Transverse colon (tissue), 4 donors: ENCODE measurements around the gene TNS3. TPM values are rescaled to one million over a fixed set of nuclear protein-coding genes. Genes with fewer than 3 reads are reported as not detected.

Experiments used
- DNase-seq: peaks from one replicate; pipeline ENCODE4 v3.0.0-alpha.2; 2019
- H3K27ac ChIP-seq, 4 donors: fragments of 200-600 bp; sonication (generic); 2 replicates each; pipeline ENCODE4 v1.5.1; 2016 to 2018; ENCODE audit warnings: inconsistent platforms in 4 of 4
- H3K27me3 ChIP-seq: fragments of 200-600 bp; sonication (generic); 2 replicates; pipeline ENCODE4 v1.5.1; 2017; ENCODE audit warnings: inconsistent platforms
- H3K36me3 ChIP-seq, 4 donors: fragments of 200-600 bp; sonication (generic); 2 replicates each; pipeline ENCODE4 v1.5.1; 2017 to 2019; ENCODE audit warnings: inconsistent platforms in 4 of 4
- H3K4me1 ChIP-seq, 4 donors: fragments of 200-600 bp; sonication (generic); 2 replicates each; pipeline ENCODE4 v1.5.1; 2017 to 2020; ENCODE audit warnings: inconsistent platforms in 4 of 4
- H3K4me3 ChIP-seq, 4 donors: fragments of 200-600 bp; sonication (generic); 1 replicate in 1 of 4; 2 replicates in 3 of 4; pipeline versions ENCODE4 v1.5.1 to v1.6.1; 2017 to 2019; ENCODE audit warnings: inconsistent platforms in 4 of 4
- H3K9me3 ChIP-seq, 2 donors: fragments of 200-600 bp; sonication (generic); 2 replicates each; pipeline ENCODE4 v1.5.1; 2017 to 2019; ENCODE audit warnings: inconsistent platforms in 2 of 2
- EP300 ChIP-seq: sonication (generic); formaldehyde crosslinking; IDR thresholded peaks from one replicate; pipeline ENCODE4 v1.6.1; 2017; ENCODE audit warnings: antibody characterized with exemption, low read depth
- POLR2A ChIP-seq: fragments of 450-650 bp; IDR thresholded peaks from one replicate; pipeline ENCODE4 v1.6.1; 2016; ENCODE audit warnings: antibody characterized with exemption, mild to moderate bottlenecking, moderate library complexity
- POLR2AphosphoS5 ChIP-seq, 3 donors: sonication (generic); formaldehyde crosslinking; IDR thresholded peaks; one replicate each; pipeline ENCODE4 v1.6.1; 2016; ENCODE audit warnings: antibody characterized with exemption in 3 of 3
- WGBS, 2 donors: methylation state at CpG; one replicate each; pipeline ENCODE4 v1.1.5; 2018; ENCODE audit warnings: low coverage in 1 of 2; 5-methylcytosine and 5-hydroxymethylcytosine counted together
- in situ Hi-C, 4 donors: fragments of 200-750 bp; cut with MboI; loops; one replicate each; pipeline versions ENCODE4 v1.15.0 to v1.15.1; 2017; ENCODE audit warnings: low sequenced_read_pairs in 3 of 4, low pct_ligation_motif_present in 1 of 4, low pct_unique_long_range_greater_than_20kb in 1 of 4
- intact Hi-C: fragments of 100-400 bp; cut with DNase I; formaldehyde crosslinking; loops from one replicate; pipeline ENCODE4 v1.15.1; 2023; ENCODE audit warnings: low total_unique reads
- total RNA-seq, 4 donors: library from RNA; depleted of rRNA; stranded (reverse); fragments of >200 nt; gene quantifications; one replicate each; pipeline ENCODE4 v1.1.0, GENCODE V29; 2016
- TF ChIP-seq, protein P1 (sequence below), 5 experiments: fragments of 200-600 bp in 3 of 5; fragments of 450-650 bp in 2 of 5; sonication (generic) in 3 of 5; IDR thresholded peaks; 1 replicate in 2 of 5; 2 replicates in 3 of 5; pipeline ENCODE4 v1.5.1; 2016 to 2017; ENCODE audit warnings: antibody characterized with exemption in 5 of 5, inconsistent platforms in 3 of 5, mild to moderate bottlenecking in 2 of 5, moderate library complexity in 1 of 5

TNS3 gene
- total RNA-seq, 4 donors from 2014 or later = 58.5 to 104 (median 72.7) TPM

DNA sequence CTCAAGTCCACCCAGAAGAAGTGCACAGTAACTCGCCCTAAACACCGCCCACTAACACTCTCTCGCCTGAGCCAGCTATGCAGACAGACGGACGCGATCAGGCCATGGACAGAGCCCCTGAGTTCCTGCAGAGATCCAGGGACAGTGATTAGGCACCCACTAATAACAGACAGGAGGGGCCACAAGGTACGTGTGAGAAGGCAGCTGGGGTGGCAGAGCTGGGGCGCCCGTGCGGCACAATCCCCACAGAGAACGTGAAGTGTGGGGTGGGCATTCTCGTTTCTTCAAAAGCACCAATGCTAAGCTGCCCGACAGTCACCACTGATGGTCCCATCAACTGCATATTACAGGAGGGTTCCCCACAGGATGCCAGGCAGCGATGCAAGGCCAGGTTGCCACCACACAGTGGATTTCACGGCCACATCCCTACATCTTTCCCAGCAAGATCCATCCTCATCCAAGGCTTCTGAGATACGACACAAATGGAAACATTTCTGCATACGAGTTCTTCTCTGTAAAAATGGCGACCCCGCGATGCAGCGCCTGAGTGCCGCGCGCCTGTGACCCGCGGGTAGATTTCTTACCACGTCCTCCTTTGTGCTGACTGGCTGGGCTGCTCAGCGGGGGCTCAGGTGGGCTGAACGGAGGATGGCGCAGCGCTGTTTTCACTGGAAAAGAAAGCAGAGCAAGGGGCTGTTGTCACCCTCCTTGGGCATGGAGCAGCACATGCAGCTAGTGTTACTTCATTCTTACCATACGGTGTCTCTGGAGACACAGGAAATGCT lies 237.5 kb downstream of the TNS3 start:
- Histone ChIP-seq H3K27me3 (no peaks in the 10 kb centered on the region), H3K36me3 (peaks cover 0 to 15% (median 7%) of the 10 kb centered on the region in 4 donors), H3K4me3 (no peak overlapping the region), H3K9me3 (no peaks in the 10 kb centered on the region), H3K4me1 (no peaks in the 10 kb centered on the region), H3K27ac (no peak overlapping the region)
- peak; percentile 3 for DNase-seq
- in situ Hi-C loops (no loop called here), intact Hi-C loops (no loop called here)
- no peak for TF ChIP-seq POLR2AphosphoS5 (IDR thresholded peaks at IDR 0.05)
- TF ChIP-seq EP300 = no peak
- TF ChIP-seq, protein P1, sequence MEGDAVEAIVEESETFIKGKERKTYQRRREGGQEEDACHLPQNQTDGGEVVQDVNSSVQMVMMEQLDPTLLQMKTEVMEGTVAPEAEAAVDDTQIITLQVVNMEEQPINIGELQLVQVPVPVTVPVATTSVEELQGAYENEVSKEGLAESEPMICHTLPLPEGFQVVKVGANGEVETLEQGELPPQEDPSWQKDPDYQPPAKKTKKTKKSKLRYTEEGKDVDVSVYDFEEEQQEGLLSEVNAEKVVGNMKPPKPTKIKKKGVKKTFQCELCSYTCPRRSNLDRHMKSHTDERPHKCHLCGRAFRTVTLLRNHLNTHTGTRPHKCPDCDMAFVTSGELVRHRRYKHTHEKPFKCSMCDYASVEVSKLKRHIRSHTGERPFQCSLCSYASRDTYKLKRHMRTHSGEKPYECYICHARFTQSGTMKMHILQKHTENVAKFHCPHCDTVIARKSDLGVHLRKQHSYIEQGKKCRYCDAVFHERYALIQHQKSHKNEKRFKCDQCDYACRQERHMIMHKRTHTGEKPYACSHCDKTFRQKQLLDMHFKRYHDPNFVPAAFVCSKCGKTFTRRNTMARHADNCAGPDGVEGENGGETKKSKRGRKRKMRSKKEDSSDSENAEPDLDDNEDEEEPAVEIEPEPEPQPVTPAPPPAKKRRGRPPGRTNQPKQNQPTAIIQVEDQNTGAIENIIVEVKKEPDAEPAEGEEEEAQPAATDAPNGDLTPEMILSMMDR (IDR thresholded peaks at IDR 0.05) = no peak
- no peak for TF ChIP-seq POLR2A
- WGBS, 2 donors = 93 to 96% methylated on average over 3 to 32 of the region's 32 CpGs

DNA sequence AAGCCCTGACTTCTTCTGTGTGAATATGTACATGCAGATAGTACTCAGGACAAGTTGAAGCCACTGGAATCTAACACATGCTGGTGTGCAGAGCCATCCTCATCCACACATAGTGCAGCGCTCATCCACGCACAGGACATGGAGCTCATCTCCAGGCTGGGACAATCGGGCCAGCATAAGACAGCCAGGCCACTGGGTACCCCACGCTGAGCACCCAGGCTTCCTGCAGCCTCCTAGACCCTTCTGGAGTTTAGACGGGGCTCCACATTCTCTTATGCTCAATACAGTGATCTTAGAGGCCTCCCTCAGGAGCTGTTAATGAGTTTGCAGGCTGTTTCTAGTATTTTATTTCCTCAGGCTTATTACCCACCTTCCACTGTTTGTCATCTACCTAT lies 238.9 kb downstream of the TNS3 start:
- no peaks in the 10 kb centered on the region for H3K9me3 ChIP-seq
- no peak overlapping the region for H3K4me3 ChIP-seq
- H3K4me1 ChIP-seq = no peaks in the 10 kb centered on the region
- 92 to 100% methylated on average over 1 to 5 of the region's 5 CpGs for WGBS, 2 donors
- no peaks in the 10 kb centered on the region for H3K27me3 ChIP-seq
- intact Hi-C loops (no loop called here), in situ Hi-C loops (no loop called here)
- DNase-seq = peak; percentile 2
- H3K36me3 ChIP-seq = peaks cover 0 to 15% (median 7%) of the 10 kb centered on the region in 4 donors
- no peak overlapping the region for H3K27ac ChIP-seq
- TF ChIP-seq POLR2AphosphoS5 (IDR thresholded peaks at IDR 0.05) (no peak), EP300 (no peak), POLR2A (no peak)
- TF ChIP-seq, protein P1 (IDR thresholded peaks at IDR 0.05) = no peak

DNA sequence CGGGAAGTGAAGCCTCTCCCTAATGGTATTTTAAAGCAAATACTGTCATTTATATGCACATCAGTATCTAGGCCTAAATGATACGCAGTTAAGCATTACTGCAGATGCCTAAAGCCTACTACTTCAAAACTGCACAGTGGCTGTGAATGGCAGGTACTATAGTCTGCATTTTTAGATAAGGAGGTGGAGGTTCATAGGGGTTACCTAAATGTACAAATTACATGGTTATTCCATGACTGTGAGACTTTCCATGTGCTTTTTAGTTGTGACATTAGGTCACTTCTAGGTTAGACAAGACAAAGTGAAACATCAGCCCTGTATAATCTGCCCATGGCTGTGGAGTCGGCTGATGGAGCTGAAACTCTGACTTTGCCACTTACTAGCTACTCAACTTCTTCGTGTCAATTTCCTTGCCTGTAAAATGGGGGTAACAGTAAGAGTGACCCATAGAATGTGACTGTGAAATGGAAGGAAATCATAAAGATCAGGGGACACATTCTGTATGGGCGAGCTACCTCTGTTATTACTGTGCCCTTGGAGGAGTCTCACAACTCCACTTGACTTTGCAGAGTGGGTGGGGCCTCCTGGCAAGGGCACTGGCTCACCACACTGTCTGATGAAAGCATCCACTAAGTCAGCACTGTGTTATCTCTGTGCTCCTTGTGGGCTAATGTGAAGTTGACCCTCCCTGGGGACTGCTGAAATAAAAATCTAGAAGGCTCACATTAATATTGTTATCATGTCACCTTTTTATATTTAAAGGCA lies 239.4 kb downstream of the TNS3 start:
- Histone ChIP-seq H3K27ac (no peak overlapping the region), H3K27me3 (no peaks in the 10 kb centered on the region), H3K9me3 (no peaks in the 10 kb centered on the region), H3K4me1 (no peaks in the 10 kb centered on the region), H3K36me3 (peaks cover 0 to 15% (median 7%) of the 10 kb centered on the region in 4 donors), H3K4me3 (no peak overlapping the region)
- no peak for TF ChIP-seq POLR2A
- TF ChIP-seq POLR2AphosphoS5 (IDR thresholded peaks at IDR 0.05) = no peak
- no peak for TF ChIP-seq EP300
- TF ChIP-seq, protein P1 (IDR thresholded peaks at IDR 0.05) = no peak
- intact Hi-C loops = no loop called here
- 93 to 94% methylated on average over 3 to 5 of the region's 5 CpGs for WGBS, 2 donors
- in situ Hi-C loops = no loop called here
- DNase-seq = peak; percentile 3

DNA sequence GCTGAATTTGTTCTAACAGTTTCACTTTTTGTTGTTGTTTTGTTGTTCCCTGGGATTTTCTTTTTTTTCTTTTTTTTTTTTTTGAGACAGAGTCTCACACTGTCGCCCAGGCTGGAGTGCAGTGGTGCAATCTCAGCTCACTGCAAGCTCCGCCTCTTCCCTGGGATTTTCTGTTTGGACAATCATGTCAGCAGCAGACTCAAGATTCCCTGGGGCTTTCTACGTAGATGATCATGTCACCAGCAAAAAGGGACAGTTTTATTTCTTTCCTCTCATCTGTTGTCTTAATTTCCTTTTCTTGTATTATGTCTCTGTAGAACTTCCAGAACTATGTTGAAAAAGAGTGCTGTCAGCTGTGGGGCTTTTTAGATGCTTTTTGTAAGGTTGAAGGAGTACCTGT lies 241.4 kb downstream of the TNS3 start:
- in situ Hi-C loops = no loop called here
- DNase-seq = no peak
- TF ChIP-seq, protein P1 (IDR thresholded peaks at IDR 0.05) = no peak
- TF ChIP-seq POLR2A = no peak
- no peak for TF ChIP-seq POLR2AphosphoS5 (IDR thresholded peaks at IDR 0.05)
- TF ChIP-seq EP300 = no peak
- Histone ChIP-seq H3K4me1 (peaks cover 0 to 5% (median 2%) of the 10 kb centered on the region in 4 donors), H3K4me3 (no peak overlapping the region), H3K36me3 (peaks cover 0 to 14% (median 6%) of the 10 kb centered on the region in 4 donors), H3K9me3 (no peaks in the 10 kb centered on the region), H3K27me3 (no peaks in the 10 kb centered on the region), H3K27ac (no peak overlapping the region)
- WGBS, 2 donors = 75 to 87% methylated on average over 1 to 3 of the region's 3 CpGs
- intact Hi-C loops = no loop called here
